Glomerular visceral epithelial cell (primary cell): Measurements from ENCODE around the gene HSFX1.
"Not testable (repeated sequence)": the region's sequence is repeated elsewhere in the genome, so short reads cannot be mapped to it uniquely, and the experiment has no call there.

ENCODE experiments used
- DNase-seq: peaks from one replicate; pipeline ENCODE4 v3.0.0-alpha.2; 2016; ENCODE audit errors: extremely low spot score

Gene HSFX1

DNA sequence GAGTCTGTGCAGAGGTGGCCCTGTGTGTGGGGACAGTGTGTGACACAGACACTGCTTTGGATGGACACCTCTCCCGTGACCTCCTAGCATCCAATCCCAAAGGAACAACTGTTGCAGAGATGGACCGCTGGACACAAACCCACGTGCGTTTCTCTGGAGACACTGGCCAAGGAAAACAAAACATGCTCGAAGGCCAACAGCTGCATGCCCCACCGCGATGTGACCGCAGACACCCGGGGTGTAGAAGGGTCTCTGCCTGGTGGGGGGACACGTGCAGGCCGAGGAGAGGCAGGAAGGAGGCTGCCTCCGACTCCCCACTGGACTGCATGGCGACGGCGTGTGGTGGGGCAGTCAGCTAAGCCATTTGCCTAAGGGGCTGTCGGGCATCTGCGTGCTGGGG, at the start of gene HSFX1:
Gene HSFX1 (plus strand): TSS at position 301 of the 400 bp plus-strand sequence. CDS start 614 bp downstream, outside the sequence.
- DNase-seq: not testable (repeated sequence)

GRCh38 chrX:149727308-149727707, 46.6 kb upstream of the HSFX1 start:
- DNase-seq: not testable (repeated sequence)

- DNase-seq: not testable (repeated sequence)
Measured at GRCh38 chrX:149742269-149742668, 31.6 kb upstream of the HSFX1 start.

- not testable (repeated sequence) for DNase-seq
Measured at GRCh38 chrX:149746390-149747007, 27.4 kb upstream of the HSFX1 start.

DNA sequence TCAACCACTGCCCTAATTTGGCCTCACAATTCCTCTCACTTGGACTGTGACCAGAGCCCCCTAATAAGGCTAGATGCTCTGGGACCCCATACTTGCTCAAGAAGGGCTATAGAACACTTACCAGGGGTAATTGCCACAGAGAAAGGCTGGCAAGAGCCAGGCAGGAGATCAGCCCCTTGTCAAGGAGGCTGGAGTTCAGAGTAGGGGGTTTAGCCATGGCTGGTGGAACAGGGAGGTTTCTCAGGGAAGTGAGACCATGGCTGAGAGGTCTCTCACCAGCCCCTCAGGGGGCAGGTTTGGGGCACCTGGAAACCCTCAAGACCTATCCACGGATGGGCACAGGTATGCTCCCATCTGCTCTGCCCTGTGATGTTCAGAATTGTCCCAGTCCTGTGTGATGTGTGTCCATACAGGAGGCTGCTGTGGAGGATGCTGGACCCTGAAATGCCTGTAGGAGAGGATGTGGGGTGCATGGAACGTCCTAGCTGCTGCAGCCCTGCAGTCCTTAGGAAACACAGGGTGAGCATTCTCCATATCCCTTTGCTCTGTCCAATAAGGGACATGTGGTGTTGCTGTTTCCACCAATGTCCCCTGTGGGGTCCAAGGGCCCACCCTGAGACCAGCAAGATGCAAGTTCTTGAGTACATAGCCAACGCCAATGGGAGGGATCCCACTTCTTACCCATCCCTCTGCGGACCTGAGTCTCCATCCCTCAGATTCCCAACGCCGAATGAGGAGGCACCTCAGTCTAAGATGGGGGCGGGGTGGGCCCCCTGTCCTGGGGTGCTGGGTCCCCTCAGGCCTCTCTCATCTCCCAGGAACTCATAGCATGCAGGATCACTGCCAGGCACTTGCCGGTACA, 16.4 kb upstream of the HSFX1 start:
- no peak for DNase-seq

- DNase-seq: no peak
Measured at GRCh38 chrX:149758068-149758714, 15.7 kb upstream of the HSFX1 start.

- not testable (repeated sequence) for DNase-seq
Measured at GRCh38 chrX:149758715-149759078, 15.2 kb upstream of the HSFX1 start.

DNA sequence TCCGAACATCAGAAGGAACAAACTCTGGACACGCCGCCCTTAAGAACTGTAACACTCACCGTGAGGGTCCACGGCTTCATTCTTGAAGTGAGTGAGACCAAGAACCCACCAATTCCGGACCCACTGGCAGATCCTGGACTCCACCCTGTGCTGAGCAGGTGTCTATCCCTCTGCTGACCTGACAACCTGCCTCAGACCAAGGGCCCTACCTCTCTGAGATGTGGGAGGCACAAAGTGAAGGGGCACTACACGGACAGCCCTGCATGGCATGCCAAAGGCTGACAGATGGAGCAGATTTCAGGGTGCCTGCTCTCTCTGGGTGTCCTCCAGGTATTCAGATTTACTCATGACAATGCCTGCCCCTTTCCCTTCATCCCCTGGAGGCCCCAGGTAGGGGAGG, 14.0 kb upstream of the HSFX1 start:
- no peak for DNase-seq

GRCh38 chrX:149760965-149761364, 12.9 kb upstream of the HSFX1 start:
- DNase-seq: no peak

DNA sequence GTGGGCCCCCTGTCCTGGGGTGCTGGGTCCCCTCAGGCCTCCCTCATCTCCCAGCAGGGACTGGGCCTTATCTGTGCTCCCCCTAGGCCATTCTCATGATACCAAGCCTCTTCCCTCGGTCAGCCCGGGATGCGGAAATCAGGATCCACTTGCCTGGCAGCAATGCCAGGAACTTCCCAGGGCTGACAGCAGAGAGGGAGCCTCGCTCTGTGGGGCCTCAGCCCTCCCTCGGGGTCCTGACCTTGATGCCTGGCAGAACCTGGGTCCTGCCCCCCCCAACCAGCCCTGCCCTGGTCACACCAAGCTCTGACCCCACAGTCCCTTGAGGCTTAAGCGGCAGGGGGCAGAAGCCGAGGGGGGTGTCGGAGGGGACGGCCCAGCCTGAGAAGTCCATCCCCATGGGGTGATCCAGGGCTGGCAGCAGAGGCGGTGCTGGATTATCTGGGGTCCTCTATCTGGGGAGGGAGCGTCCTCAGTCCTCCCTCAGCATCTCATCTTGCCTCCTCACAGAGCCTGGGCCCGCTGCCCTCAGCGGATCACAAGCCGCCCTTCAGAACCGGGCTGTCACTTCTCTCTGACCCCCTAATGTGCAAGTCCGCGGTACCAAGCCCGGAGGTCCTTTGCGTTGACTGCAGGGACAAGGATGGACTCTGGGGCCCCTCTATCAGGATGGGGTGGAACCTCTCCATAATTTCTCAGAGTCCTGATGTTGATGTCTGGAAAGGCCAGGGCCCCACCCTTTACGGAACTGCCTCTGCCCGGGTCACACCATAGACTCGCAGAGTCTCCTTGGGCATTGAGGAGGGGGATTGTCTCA, 11.8 kb upstream of the HSFX1 start:
- not testable (repeated sequence) for DNase-seq

DNA sequence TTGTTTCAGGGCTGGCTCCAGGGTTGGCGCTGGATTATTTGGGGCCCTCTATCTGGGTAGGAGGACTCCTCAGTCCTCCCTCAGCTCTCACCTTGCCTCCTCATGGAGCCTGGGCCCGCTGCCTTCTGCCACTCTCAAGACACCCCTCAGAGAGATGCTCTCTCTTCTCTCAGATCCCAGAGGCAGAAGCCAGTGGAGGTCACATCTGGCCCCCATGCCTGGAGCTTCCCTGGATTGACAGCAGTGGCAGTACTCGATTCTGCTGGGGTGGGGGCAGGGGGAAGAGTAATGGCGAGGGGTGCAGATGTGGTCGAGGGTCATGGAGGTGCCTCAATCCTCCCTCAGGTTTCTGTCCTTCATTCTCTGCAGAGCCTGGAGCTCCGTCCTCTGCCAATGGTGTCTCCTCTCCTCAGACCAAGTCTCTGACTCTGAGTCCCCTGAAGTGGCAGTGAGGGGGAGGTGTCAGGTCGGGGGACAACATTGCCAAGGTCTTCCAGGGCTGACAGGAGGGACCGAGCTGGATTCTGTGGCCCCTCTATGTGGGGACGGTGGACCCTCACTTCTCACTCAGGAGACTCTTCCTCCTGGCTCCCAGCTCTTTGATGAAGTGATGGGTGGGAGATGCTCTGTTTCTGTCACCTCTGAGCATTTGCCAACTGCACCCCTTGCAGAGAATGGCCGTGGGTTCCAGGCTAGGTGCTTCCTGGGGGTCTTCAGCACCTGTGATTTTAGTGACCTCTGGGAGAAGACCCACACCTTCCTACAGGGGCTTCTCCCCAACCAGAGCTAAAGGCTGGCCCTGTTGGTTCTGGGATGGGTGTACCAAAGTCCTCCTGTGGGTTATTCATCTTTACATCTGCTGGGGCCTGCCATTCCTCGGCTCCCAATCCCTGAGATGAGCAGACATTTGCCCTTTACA, 10.9 kb upstream of the HSFX1 start:
- DNase-seq: no peak

DNA sequence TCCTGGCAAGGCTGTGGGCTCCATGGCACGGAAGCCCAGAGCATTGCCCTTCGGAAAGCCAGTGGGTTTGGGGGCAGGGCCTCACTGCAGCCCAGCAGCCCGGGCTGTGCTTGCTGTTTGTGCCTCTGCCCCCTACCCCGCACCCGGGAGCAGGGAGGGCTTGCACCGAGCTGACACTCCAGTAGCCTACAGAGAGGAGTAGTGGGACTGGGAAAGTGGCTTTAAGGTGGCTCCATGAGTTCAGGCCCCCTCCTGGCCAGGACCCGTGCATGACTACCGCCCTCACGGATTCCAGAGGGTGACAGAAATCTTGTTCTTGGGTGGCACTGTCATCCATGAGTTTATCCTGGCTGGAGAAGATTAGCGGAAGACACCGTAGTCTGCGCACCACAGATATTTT, 3.5 kb upstream of the HSFX1 start:
- DNase-seq: not testable (repeated sequence)

DNA sequence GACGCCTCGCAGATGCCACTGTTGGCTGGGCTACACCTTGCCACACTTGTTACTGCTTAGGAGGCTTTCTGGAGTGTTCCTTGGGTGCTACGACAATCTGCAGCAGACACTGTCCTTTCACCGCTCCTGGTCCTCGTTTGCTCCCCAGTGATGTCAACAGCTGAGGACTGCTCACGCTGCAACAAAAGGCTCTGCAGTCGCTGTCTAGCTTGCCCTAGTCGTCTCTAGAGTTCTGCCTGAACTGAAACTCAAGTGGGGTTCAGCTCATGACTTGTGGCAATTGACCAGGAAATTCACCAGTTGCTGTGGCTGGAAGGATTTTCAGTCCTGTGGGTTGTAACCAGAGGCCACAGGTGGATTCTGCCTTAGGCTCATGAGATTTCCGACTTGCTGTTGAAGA, 842 bp upstream of the HSFX1 start:
- DNase-seq: not testable (repeated sequence)

- DNase-seq: not testable (repeated sequence)
Measured at GRCh38 chrX:149777999-149778398, 4.1 kb downstream of the HSFX1 start.

DNA sequence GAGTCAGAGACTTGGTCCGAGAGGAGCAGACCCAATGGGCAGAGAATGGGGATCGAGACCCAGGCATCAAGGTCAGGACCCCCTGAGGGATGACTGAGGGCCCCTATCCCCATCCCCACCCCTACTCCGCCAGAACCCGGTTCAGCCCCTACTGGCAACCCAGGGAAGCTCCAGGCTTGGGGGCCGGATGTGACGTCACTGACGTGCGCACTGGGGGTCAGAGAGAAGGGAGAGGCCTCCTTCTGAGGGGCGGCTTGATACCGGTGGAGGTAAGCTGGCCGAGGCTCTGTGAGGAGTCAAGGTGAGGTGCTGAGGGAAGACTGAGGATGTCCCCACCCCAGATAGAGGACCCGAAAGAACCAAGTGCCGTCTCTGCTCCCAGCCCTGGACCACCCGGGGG, 7.9 kb downstream of the HSFX1 start, which contains the start of gene MAGEA9:
Gene MAGEA9 (plus strand): TSS at position 204 of the 400 bp plus-strand sequence. CDS start 4,281 bp downstream, outside the sequence.
- not testable (repeated sequence) for DNase-seq

GRCh38 chrX:149795531-149795930, 21.7 kb downstream of the HSFX1 start:
- DNase-seq: not testable (repeated sequence)

DNA sequence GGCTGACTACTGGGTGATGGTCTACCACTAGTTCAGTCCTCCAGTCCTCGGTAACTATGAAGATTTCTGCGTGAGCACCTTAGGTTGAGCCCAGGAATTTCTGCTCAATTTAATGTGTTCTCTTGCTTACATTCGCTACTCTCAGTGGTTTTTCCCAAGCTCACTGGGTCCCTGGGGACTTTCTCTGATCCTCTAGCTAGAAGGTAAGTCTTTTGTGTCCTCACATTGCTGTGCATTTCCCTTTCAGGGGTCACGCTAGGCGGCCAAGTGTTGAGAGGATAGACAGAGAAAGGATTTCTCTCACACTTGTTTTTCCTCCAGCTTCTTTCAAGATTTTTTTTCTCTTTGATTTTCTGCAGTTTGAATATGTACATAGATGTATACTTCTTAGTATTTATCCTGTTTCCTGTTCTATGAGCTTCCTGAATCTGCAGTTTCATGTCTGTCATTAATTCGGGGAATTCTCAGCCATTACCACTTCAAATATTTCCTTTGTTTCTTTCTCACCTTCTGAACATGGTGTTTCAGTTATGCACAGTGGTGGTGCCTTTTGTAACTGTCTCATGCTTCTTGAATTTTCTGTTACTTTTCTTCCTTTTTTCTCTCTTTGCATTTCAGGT, 25.3 kb downstream of the HSFX1 start:
- DNase-seq: no peak

DNA sequence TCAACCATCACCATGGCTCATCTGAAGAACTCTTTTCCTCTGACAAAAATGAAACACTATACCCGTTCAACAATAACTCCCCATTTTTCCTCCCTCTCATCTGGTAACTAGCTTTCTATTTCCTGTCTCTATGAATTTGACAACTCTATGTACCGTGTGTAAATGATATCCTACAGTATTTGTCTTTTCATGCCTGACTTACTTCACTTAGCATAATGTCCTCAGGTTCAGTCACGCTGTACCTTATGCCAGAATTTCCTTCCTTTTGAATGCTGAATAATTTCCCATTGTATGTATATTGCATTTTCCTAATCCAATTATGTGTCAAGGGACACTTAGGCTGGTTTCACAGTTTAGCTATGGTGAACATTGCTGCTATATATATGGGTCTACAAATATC, 26.1 kb downstream of the HSFX1 start:
- no peak for DNase-seq

GRCh38 chrX:149803458-149804062, 29.7 kb downstream of the HSFX1 start:
- DNase-seq: no peak

- DNase-seq: no peak
Measured at GRCh38 chrX:149804102-149804501, 30.2 kb downstream of the HSFX1 start.
